GM23248 (cell line): ENCODE results near the gene MICU1.

ENCODE experiments used
- EZH2 ChIP-seq: fragments of 200-600 bp; sonication (generic); IDR thresholded peaks from 2 replicates; pipeline ENCODE4 v1.6.1; 2018; ENCODE audit warnings: antibody characterized with exemption, mild to moderate bottlenecking; ENCODE audit not compliant: insufficient read depth, poor library complexity, severe bottlenecking
- EZH2phosphoT487 ChIP-seq: fragments of 200-600 bp; sonication (generic); IDR thresholded peaks from 2 replicates; pipeline ENCODE4 v1.6.1; 2018; ENCODE audit warnings: antibody characterized with exemption, moderate library complexity, mild to moderate bottlenecking, low read depth; ENCODE audit not compliant: insufficient read depth

GRCh38 chr10:72459301-72459700 is 166.6 kb downstream of the MICU1 start:
- TF ChIP-seq EZH2 = no peak
- TF ChIP-seq EZH2phosphoT487 = no peak
